KOPT-K1 (cell line): ENCODE measurements around the gene GFAP.
"Not testable (repeated sequence)": the region's sequence is repeated elsewhere in the genome, so short reads cannot be mapped to it uniquely, and the experiment has no call there.

Experiments
- H3K27ac ChIP-seq: fragments of 200-600 bp; sonication (generic); 2 replicates; pipeline ENCODE4 v1.5.1; 2016; ENCODE audit warnings: antibody characterized with exemption, mild to moderate bottlenecking, low read depth, low read length; ENCODE audit not compliant: poor library complexity, severe bottlenecking
- H3K36me3 ChIP-seq: fragments of 200-600 bp; sonication (generic); 2 replicates; pipeline ENCODE4 v1.5.1; 2017; ENCODE audit warnings: antibody characterized with exemption, mild to moderate bottlenecking, low read length, moderate library complexity; ENCODE audit not compliant: insufficient read depth
- H3K9me3 ChIP-seq: fragments of 200-600 bp; sonication (generic); 2 replicates; pipeline ENCODE4 v1.5.1; 2017; ENCODE audit warnings: antibody characterized with exemption, low read length, mild to moderate bottlenecking; ENCODE audit not compliant: insufficient read depth, poor library complexity, severe bottlenecking

GFAP gene

DNA sequence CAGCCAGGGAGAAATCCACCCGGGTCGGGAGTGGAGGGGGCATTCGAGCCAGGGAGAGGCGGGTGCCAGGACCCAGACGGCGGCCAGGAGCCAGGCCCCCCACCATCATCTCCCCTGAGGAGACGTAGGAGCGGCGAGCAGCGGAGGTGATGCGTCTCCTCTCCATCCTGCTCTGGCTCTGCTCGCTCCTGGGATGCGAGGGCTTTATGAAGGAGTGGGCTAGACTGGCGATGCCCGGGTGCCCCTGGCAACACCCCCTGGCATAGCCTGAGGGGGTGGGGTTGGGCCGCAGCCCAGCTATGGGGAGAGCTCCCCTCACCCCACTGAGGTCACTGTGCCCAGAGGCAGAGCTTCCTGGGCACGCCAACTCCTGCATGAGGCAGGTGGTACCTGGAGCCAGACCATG is at the start of gene GFAP:
Gene GFAP, minus strand, starts transcription at position 180 of the 406 bp plus-strand sequence. Its CDS starts 14 bp downstream, at position 166.
- Histone ChIP-seq H3K36me3 (no peaks in the 10 kb centered on the region), H3K27ac (no peak within 1 kb of the TSS)

GRCh38 chr17:44961921-44962350 is 46.6 kb upstream of the GFAP start:
- H3K9me3 ChIP-seq, result no peaks in the 10 kb centered on the region
- no peak overlapping the region for H3K27ac ChIP-seq
- H3K36me3 ChIP-seq, result no peaks in the 10 kb centered on the region

More for the DNA sequence above, at the start of gene GFAP:
- H3K9me3 ChIP-seq, result no peaks in the 10 kb centered on the region

DNA sequence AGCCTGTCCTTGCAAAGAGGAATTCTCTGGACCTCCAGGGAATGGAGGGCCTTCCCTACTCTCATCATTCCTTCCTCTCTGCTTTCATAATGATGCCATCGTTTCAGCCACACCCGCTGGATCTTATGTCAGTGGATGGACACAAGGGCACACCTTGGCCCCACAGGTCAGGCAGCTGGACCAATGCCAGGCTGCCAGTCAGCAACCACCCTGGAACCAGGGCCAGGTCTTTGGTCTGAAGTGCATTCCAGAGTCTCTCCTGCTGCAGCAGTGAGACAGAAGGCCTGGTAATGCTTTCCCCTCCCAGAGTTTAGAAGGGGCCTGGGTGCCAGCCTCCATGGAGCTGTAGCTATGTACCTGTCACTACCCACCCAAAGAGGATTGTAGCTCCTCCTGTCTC is 45.4 kb upstream of the GFAP start:
- no peaks in the 10 kb centered on the region for H3K36me3 ChIP-seq
- no peak overlapping the region for H3K27ac ChIP-seq

GRCh38 chr17:44959821-44960531 is 44.7 kb upstream of the GFAP start:
- Histone ChIP-seq H3K27ac (no peak overlapping the region), H3K36me3 (no peaks in the 10 kb centered on the region), H3K9me3 (no peaks in the 10 kb centered on the region)

More for the DNA sequence above, 45.4 kb upstream of the GFAP start:
- no peaks in the 10 kb centered on the region for H3K9me3 ChIP-seq

DNA sequence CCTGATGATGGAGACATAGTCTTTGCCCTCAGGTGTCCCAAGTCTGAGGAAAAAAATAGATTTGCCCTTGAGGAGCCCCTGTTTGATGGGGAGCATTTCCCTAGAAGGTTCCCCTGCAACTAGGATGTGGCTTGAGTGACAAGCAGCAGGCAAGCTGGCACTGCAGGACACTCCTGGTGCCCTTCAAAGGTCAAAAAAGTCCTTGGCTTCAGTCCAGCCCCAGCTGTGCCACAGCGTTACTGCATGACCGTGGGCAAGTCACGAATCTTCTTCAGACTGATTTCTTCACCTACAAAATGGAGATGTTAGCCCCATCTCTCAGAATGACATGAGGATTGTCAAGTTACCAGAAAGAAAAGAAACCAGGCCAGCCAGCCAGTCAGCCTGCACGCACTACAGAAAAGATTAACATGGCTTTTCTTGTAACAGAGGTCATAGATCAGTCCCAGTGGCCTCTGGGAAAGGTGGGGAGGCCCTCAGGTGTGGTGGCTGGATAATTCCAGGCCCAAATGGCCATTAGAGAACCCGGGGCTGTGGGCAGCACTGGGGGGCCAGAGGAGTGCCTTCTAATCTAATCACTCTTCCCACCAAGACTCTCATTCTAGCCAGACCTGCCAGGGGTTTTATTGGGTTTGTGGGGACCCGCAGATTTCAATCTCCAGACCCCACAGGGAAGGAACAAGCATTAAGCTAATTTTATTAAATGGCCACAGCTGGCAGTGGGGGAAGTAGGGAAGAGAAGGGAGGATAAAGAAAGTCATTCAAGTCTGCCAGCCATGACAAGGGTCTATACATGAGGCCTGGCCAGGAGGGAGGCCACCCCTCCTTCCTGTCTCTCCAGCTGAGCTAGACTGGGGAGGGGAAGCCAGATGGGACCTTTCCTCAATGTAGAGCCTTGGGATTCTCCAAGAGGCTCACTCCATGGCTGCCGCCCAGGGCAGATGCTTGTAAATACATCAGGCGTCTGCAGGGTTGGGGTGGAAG is 42.0 kb upstream of the GFAP start:
- no peaks in the 10 kb centered on the region for H3K9me3 ChIP-seq
- no peaks in the 10 kb centered on the region for H3K36me3 ChIP-seq
- no peak overlapping the region for H3K27ac ChIP-seq

- no peaks in the 10 kb centered on the region for H3K36me3 ChIP-seq
- no peak overlapping the region for H3K27ac ChIP-seq
Observed at GRCh38 chr17:44955674-44956425, 40.5 kb upstream of the GFAP start.

DNA sequence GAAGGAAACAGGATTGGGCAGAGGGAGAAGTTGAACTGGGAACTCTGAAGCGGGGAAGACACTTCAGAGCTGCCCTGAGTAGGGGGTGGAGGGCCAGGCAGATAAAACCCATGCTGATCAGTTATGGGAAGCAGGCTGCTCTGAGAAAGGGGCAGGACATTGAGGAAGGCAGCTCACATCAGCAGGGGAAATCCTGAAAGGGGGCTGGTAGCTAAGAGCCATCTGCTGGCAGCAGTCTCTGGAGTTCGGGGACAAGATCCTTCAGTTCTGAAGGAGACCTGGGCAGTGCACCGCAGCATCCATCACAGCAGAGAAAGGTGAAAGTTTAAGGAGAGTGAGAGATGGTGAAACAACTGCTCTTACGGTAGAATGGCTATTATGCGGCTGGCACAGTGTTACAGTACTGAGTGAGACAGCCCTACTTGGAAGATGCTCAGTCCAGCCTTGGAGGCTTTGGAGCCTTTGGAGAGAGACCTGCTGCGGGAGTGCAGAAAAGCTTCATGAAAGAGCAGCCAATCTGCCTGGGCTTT is 37.7 kb upstream of the GFAP start:
- H3K36me3 ChIP-seq, result no peaks in the 10 kb centered on the region
- no peak overlapping the region for H3K27ac ChIP-seq
- no peaks in the 10 kb centered on the region for H3K9me3 ChIP-seq

More at GRCh38 chr17:44955674-44956425, 40.5 kb upstream of the GFAP start:
- no peaks in the 10 kb centered on the region for H3K9me3 ChIP-seq

- peak overlapping the region; percentile 94 for H3K27ac ChIP-seq
- peaks cover 26% of the 10 kb centered on the region for H3K36me3 ChIP-seq
- H3K9me3 ChIP-seq, result no peaks in the 10 kb centered on the region
Observed at GRCh38 chr17:44948315-44948795, 33.1 kb upstream of the GFAP start.

DNA sequence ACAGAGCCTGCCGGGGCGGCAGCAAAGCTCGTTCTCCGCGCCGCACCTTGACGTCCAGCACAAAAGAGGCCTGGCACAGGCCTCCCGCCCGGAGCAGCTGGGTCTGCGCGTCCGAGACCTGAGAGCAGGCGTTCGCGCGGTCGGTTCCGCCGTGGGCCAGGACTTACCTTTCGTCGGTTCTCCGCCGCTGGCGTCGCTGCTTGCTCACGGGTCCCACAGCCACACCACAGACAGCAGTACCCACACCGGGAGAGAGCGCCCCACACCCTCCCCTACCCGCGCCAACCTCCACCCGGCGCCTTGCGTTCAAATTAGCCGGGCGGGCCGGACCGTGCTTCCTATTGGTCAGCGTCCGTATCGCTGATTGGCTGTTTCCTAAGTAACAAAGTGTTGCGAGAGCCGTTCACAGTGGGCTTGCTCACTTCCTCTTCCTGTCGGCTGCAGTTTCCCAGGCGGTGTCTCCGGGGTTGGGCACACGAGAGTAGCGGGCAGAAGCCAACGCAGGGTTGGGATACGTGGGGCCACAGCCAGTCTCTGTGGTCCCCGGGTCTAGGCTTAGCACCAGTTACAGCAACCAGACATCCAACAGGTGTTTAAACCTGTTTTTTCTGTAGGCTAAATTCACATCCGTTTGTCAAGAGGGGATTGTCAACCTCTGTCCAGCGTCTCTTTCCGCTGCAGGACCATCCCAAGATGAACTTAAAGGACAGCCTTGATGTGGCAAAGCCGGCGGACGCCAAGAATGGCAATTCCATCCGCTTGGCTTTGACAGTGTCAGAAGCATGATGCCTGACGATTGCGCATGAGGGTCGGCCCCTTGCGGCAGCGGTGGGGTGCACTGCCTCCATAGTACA is 32.4 kb upstream of the GFAP start, which contains the start of gene KIF18B:
Gene KIF18B, minus strand, starts transcription at position 313 of the 854 bp plus-strand sequence. CDS start 11,429 bp downstream, outside the sequence.
- H3K9me3 ChIP-seq, result no peaks in the 10 kb centered on the region
- H3K36me3 ChIP-seq, result peaks cover 32% of the 10 kb centered on the region
- H3K27ac ChIP-seq, result peak within 1 kb of the TSS; percentile 94

DNA sequence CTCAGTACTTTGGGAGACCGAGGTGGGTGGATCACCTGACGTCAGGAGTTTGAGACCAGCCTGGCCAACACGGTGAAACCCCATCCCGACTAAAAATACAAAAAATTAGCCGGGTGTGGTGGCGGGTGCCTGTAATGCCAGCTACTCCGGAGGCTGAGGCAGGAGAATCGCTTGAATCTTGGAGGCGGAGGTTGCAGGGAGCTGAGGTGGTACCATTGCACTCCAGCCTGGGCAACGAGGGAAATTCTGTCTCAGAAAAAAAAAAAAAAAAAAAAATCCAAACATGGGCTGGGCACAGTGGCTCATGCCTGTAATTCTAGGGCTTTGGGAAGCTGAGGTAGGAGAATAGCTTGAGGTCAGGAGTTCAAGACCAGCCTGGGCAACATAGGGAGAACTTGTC is 30.4 kb upstream of the GFAP start:
- peaks cover 52% of the 10 kb centered on the region for H3K36me3 ChIP-seq
- H3K27ac ChIP-seq, H3K9me3 ChIP-seq: not testable (repeated sequence)

DNA sequence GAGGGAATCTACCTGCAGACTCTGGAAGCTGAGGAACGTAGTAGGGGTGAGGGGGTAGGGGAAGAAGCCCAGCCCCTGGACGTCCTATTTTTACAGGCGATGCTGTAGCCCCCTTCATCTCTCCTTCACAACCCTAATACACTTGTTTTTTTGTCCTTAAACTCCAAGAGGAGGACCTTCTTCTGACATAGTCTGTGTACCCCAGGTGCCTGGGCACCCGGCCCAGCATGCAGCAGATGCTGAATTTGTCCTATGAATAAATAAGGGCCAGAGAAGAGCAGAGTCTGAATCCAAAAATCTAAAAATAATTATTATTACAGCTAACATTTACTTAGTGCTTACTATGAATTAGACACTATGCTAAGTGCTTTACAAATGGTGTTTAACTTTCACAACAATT is 27.2 kb upstream of the GFAP start:
- Histone ChIP-seq H3K9me3 (no peaks in the 10 kb centered on the region), H3K36me3 (peaks cover 84% of the 10 kb centered on the region), H3K27ac (no peak overlapping the region)

DNA sequence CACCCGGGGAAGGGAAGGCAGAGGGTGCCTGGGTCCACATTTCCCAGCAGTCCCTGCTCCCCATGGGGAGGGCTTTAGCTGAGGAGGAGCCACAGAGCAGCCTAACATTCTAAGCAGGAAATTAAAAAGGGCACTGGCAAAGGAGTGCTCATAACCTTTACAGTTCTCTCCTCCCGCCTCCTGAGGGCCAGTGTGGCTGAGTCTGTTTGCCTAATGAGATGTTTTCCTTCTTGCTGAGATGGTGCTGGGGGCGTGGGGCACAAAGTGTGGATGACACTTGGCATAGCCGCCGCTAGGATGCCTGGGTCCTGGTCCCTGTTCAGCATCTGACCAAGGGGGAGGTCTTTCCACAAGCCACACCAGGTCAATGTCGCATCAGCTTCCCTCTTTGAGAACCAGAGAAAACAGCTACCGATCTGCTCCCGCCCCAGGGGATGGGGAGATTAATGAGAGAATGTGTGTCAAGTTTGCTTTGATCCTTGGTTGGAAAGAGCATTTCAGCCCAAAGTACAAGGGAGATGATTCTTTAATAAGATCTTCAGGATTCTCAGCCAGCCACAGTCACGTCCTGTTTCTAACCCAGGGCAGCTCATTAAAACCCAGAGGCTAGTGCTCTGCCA is 26.5 kb upstream of the GFAP start:
- Histone ChIP-seq H3K9me3 (no peaks in the 10 kb centered on the region), H3K27ac (no peak overlapping the region), H3K36me3 (peaks cover 90% of the 10 kb centered on the region)

DNA sequence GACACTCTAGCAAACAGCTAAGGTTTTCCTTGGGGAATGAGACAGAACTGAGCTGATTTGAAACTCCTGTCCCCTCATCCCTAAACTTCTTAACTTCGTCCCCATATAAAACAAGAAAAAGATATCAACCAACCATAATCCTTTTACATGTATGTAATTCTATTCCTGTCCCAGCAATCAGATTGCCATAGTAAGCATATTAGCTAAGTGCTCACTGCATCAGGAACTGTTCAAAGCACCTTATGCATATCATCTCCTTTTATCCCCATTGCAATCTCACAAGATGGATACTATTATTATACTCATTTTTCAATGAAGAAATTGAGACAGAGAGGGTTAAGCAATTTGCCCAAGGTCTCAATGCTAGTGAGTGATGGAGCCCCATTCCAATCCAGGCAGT is 25.5 kb upstream of the GFAP start:
- Histone ChIP-seq H3K36me3 (peaks cover 97% of the 10 kb centered on the region), H3K9me3 (no peaks in the 10 kb centered on the region), H3K27ac (no peak overlapping the region)
